Measurements from ENCODE around the gene FAM124A.

FAM124A gene

DNA sequence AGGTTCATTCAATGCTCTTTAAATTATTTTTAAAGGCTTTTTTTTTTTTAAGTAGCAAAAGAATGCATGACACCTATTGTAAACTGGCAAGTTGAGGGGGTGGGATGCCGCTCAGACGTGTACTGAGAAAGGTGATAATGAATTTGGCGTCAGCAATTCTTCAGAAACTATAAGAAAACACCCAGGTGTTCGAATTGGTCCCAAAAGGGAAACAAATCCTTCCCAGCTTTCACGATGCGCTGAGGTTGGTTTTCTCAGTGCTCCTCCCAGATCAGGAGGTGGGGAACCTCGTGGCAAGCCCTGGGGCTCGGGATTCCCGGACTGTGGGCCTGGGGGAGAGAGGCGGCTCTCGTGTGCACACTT, 543 bp upstream of the FAM124A start:
- no peak for DNase-seq

DNA sequence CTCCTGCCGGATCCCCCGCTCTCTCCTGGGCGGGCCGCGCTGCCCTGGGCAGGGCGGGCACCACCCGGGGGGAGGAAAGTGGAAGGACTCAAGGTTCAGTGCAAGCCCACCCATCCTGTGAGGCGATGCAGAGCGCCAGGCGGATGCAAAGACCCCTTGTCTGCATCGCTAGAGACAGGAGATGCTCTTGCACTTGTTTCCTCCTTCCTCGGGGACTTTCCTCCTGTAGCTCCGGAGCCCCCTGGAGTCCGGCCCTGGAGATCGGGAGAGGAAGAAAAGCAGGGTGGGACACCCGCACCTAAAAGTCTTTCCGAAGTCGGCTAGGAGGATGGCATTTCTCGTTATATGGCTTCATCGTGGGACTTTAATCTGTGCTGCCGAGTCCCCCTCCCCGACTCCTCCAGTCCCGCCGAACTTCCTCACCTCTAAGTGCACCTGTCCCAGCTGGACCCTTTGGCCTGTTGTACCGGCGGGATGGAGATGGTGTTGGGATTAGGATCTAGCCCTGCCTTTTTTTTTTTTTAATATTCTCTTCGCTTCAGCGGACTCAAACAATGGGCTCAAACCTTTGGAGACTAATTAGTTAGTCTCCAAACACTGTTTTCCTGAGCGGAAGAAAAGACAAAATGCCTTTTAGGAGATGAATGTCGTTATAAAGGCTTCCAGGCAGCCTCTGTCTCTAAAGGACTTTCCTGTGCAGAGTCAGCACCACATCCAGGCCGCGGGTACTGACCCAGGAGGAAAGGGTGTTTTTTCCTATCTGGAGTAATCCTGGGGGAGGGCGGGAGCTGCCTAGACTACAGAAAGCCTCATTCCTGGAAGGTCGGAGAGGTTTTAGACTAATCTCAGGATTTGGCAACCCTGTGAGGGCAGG, 725 bp downstream of the FAM124A start:
- no peak for DNase-seq

DNA sequence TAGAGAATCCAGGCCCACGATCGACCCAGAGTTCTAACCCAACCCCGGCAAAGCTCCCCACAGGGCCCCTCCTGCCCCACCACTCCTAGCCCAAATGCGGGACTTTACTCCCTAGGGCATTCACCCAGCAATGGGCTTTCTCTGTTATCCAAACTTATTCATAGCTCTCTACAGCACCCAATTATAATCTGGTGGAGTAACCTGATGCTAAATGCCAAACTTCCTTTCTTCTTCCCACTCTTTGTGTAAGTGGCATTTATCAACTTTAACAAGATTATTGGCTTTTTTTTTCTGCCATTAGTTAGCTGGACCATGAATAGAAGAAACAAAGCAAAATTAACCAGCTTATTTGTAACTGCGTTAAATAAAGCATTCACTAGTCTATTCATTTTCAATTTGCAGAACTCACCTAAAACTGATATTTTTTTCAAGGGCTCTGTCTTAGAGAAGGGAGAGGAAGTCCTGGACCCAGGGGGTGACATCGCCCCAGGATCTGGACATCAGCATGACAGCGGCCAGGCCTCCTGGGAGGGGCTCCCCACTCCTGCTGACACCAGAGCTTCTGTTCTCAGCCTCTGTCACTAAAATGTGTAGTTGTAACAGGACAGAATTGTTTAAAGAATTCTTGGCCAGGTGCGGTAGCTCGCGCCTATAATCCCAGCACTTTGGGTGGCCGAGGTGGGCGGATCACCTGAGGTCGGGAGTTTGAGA, 1.5 kb downstream of the FAM124A start:
- DNase-seq, result no peak

DNA sequence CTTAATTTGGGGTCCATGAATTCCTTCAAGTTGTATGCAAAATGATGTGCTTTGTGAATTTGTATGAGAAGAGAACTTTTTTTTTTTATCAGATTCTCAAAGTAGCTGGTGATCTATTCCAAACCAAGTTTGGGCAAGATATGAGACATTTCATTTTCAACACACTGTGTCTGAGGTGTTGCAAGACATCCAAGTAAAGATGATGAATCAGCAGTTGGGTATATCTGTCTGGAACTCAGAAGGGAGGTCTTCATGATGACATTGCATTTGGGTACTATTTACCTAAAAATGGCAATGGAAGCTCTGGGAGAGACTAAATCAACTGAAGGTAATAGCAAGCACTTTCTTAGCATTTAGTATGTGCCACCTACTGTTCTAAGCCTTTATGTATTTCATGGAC, 2.8 kb downstream of the FAM124A start:
- DNase-seq, result no peak

- DNase-seq, result no peak
Observed at GRCh38 chr13:51227404-51227803, 5.2 kb downstream of the FAM124A start.

DNA sequence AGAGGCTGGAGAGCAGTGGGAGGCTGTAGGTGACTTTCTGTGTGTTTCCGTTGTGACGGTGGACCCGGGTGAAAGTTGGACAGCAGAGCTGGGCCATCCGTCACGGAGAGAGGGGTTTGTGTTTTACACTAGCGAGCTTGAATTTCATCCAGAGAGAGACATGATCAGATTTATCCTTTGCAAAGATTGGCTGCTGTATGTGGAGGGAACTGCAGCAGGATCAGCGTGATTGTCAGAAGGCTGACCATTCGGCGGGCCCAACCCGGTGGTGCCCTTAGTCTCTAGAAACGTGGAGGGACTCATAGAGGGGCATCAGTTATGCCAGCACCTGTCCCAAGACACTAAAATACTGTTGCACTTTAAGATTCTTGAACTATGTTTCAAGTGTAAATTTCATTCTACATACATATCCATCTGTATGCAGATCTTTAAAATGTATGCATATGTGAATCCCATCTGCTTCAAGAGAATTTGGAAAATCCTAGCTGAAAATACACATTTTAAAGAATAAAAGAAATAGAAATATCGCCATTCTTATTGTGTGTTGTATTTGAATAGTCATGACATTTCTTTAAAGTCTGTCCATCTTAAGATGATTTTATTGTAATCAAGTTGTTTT, 7.0 kb downstream of the FAM124A start:
- no peak for DNase-seq

DNA sequence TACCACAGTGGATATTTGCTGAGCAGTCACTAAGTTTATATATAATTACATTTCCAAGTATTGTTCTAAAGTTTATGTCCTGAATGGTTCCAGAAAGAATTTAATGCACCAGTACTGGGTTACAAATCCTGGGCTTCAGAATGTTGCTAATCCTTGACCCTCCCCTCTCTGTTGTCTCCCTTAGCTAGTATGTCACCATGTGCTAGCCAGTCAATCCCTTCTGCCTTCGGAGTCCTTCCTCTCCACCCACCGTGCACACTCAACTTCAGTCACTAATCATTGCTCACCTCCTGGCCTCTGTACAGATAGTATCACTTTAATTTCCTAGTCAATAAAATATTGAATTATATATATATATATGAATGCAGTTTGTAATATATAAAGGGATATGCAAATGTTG, 7.5 kb downstream of the FAM124A start:
- DNase-seq, result no peak

- no peak for DNase-seq
Observed at GRCh38 chr13:51230477-51231105, 8.4 kb downstream of the FAM124A start.

- DNase-seq, result no peak
Observed at GRCh38 chr13:51231456-51231855, 9.3 kb downstream of the FAM124A start.

GRCh38 chr13:51232328-51232727, 10.1 kb downstream of the FAM124A start:
- no peak for DNase-seq

GRCh38 chr13:51233117-51233826, 11.1 kb downstream of the FAM124A start:
- no peak for DNase-seq

GRCh38 chr13:51234676-51235075, 12.5 kb downstream of the FAM124A start:
- no peak for DNase-seq

- DNase-seq, result no peak
Observed at GRCh38 chr13:51235186-51235585, 13.0 kb downstream of the FAM124A start.

GRCh38 chr13:51235756-51236490, 13.7 kb downstream of the FAM124A start:
- DNase-seq, result no peak

DNA sequence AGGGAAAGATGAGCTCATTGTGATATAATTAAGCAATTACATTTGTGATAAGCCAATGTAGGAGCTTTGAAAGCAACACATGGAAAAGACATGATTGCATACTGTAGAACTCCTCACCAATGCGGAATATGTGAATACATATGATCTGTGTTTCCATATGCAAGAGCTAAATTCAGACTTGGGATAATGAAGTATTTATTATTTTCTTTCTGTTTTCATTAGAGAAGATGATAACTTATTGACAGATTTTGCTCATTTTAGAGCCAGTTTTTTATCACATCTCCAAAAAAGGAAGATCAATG, 14.2 kb downstream of the FAM124A start:
- no peak for DNase-seq

DNA sequence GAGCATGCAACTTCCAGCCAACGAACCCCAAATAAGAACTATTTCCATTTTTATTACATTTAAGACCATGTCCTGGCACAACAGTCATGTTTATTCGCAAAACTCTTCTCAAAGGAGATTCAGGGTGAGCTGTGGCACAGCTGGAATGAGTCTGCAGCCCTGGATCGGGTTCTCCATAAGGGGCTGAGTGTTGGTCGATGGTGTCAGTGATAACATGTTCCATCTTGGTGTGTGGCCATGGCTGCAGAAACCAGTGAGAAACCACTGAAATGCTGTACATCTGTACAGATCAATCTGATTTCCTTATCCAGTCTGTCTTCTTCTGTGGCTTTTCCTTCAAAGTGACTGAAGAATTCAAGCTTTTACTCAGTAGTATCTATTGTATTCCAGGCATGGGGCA, 15.2 kb downstream of the FAM124A start:
- DNase-seq, result no peak

- no peak for DNase-seq
Observed at GRCh38 chr13:51237887-51238286, 15.7 kb downstream of the FAM124A start.

DNA sequence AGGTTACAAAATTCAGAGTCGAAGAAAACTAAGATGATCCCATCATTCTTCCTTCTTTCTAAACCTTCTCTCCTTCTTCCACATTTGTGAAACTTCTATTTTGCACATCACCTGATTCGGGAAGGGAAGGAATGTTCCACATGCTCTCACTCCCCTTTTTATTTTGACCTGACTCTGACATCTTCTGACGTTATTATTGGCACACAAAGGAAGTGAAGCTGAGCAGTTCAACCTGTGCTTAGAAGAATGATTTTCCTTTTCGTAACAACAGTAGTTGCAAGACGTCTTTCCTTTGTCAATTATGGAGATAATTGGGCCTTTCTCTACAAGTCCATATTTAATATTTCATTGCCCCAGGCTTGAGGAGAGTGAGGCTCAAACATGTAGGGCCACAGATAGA, 18.0 kb downstream of the FAM124A start:
- no peak for DNase-seq

DNA sequence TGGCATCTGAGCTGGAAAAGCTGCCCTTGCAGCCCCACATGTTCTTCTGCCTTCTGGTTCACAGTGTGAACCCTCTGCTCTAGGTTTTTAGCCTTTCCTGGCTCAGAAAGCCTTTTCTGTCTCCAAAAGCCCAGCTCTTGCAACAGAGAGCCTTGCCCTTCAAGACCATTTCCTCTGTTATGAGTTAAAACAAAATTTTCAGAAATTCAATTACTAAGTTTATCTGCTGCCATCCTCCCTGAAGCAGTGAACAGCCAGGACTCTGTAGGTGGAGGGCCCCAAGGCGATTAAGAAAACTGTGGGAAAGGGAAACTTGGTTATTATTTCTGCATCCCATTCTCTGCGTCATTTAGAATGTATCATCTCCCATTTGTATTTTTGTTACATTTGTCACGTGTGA, 18.8 kb downstream of the FAM124A start:
- DNase-seq, result no peak

DNA sequence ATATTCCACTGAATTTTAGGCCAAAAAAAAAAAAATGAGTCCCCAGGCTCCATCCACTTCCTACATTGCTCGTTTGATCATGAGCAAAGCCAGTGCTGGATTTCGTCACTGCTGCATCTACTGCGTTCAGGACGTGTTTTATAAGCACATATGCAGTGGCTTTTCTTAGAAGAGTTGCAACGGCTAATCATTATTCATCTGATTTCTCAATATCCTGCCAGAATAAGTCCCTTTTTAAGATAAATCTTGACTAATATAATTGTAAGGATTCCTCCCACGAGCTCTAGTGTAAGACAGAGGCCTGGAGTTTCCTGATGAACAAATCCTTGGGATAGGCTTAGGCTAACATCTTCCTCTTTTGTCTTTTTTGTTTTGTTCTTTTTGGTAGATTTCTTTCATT, 19.5 kb downstream of the FAM124A start:
- DNase-seq, result no peak

DNA sequence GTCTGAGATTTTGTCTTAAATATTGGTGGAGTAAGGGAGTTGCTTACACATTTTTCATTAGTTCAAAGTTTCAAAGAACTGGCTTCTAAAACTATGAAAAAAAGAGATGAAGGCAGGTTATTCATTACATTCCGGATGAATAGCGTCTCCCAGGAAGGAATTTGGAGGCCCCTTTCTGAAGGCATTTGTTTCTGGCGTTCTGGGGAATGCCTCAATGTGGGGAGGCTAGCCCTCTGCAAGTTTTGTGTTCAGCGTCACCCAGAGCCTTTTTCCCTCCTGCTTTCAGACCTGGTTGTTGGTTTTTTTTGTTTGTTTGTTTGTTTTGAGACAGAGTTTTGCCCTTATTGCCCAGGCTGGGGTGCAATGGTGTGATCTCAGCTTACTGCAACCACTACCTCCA, 21.0 kb downstream of the FAM124A start:
- no peak for DNase-seq

GRCh38 chr13:51243832-51244231, 21.6 kb downstream of the FAM124A start:
- no peak for DNase-seq
